ENCODE measurements around the gene YOD1.

Gene YOD1

DNA sequence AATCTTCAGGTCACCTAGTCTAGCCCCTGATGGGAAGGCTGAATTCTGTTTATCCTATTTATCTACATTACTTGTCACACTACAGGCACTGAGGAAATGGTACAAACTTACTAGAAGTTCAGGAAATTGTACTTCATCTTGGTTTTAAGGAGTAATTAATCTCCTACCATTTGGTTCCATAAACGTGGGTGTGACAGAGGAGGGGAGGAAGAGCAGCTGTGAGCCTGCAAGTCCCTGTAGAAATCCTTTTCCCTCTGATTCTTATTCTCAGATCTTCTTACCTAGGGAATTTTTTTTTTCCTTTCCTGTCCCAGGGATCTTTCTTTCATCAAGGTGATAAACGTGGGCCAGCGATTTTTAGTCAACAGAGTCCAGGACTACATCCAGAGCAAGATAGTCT, 16.2 kb upstream of the YOD1 start:
- Histone ChIP-seq H3K36me3 (replicated peaks) (no peaks in the 10 kb centered on the region), H3K27me3 (ENCODE audit: low read depth) (no peaks in the 10 kb centered on the region), H3K9me3 (no peaks in the 10 kb centered on the region), H3K4me1 (no peaks in the 10 kb centered on the region), H3K4me3 (no peak overlapping the region)
- DNase-seq (ENCODE audit: low spot score in 2 of 2): no peak
- in situ Hi-C loops (cut with MboI; ENCODE audit: low sequenced_read_pairs): no loop called here

DNA sequence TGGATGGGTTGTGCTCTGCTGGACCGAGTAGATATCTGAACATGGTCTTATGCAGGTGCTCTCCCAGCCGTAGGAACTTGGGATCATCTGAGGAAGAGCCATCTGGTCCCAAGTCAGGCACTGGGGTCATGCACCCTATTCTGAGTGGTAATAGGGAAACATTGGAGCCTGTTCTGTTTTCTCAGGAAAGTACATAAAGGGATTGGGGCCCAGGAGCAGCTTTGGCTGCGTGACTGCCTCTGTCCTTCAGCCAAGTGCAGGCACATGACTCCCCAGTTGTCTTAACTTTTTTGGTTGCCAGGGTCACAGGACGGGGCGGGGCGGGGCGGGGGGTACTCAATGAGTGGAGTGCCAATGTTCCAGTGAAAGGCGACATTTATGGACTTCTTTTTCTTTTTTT, 13.6 kb upstream of the YOD1 start:
- DNase-seq (ENCODE audit: low spot score in 2 of 2): no peak
- no peaks in the 10 kb centered on the region for H3K36me3 ChIP-seq (replicated peaks)
- no peaks in the 10 kb centered on the region for H3K9me3 ChIP-seq
- H3K4me3 ChIP-seq: no peak overlapping the region
- H3K27me3 ChIP-seq (ENCODE audit: low read depth): no peaks in the 10 kb centered on the region
- in situ Hi-C loops (cut with MboI; ENCODE audit: low sequenced_read_pairs): no loop called here
- H3K4me1 ChIP-seq: no peaks in the 10 kb centered on the region

DNA sequence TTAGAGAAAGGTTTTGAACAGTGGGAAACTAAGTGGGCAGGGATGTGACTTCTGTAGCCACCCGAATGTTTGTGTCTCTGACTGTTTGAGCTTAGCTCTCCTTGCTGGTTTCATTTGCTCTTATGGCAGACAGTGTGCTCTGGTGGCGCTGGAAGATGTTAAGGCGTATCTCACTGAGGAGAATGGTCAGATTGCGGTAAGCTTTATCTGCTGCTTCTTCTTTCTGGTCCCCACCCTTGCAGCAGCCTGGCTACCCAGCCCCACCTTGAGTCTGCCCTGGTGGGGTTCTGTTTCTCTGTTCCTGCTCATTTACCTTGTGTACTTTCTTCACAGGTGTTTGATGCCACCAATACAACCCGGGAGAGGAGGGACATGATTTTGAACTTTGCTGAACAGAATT, 12.0 kb upstream of the YOD1 start:
- in situ Hi-C loops (cut with MboI; ENCODE audit: low sequenced_read_pairs): no loop called here
- Histone ChIP-seq H3K4me1 (no peaks in the 10 kb centered on the region), H3K36me3 (replicated peaks) (no peaks in the 10 kb centered on the region), H3K4me3 (no peak overlapping the region), H3K27me3 (ENCODE audit: low read depth) (no peaks in the 10 kb centered on the region), H3K9me3 (no peaks in the 10 kb centered on the region)
- DNase-seq (ENCODE audit: low spot score in 2 of 2): no peak

GRCh38 chr1:207062058-207062457, 11.1 kb upstream of the YOD1 start:
- Histone ChIP-seq H3K27me3 (ENCODE audit: low read depth) (no peaks in the 10 kb centered on the region), H3K4me3 (no peak overlapping the region), H3K36me3 (replicated peaks) (no peaks in the 10 kb centered on the region), H3K4me1 (no peaks in the 10 kb centered on the region), H3K9me3 (no peaks in the 10 kb centered on the region)
- in situ Hi-C loops (cut with MboI; ENCODE audit: low sequenced_read_pairs): no loop called here
- DNase-seq (ENCODE audit: low spot score in 2 of 2): no peak

DNA sequence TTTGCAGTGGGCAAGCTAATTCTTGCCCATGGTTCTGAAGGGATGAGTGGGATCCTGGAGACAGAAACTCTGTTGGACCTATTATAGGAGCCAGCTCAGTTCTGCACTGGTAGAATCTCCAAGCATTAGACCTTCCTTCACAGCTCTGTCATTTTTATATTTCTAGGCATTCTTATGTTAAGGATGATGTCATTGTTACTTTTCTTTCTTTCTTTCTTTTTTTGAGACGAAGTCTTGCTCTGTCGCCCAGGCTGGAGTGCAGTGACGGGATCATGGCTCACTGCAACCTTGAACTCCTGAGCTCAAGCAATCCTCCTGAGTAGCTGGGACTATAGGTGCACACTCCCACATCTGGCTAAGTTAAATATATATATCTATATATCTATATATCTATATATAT, 9.6 kb upstream of the YOD1 start:
- no peaks in the 10 kb centered on the region for H3K27me3 ChIP-seq (ENCODE audit: low read depth)
- H3K36me3 ChIP-seq (replicated peaks): no peaks in the 10 kb centered on the region
- in situ Hi-C loops (cut with MboI; ENCODE audit: low sequenced_read_pairs): no loop called here
- H3K4me1 ChIP-seq: no peaks in the 10 kb centered on the region
- DNase-seq (ENCODE audit: low spot score in 2 of 2): no peak
- no peaks in the 10 kb centered on the region for H3K9me3 ChIP-seq
- H3K4me3 ChIP-seq: no peak overlapping the region

DNA sequence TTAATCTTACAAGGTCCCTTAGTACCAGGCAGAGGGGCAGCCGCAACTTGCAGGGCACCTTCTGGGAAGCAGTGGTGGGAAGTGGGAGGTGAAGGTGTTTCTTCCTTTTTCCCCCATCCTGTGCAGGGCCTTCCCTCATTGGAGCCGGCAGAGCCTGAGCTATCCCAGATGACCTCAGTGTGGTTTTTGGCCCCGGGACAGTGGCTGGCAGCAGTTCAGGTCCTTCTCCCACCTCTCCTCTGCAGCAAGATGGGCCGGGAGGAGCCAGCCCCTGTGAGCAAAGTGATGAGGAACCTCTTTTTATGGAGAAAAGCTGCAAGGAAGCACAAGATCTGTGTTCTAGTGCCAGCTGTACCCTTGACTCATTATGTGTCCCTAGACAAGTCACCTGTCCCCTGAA, 8.9 kb upstream of the YOD1 start:
- Histone ChIP-seq H3K9me3 (no peaks in the 10 kb centered on the region), H3K4me1 (no peaks in the 10 kb centered on the region), H3K27me3 (ENCODE audit: low read depth) (no peaks in the 10 kb centered on the region), H3K36me3 (replicated peaks) (no peaks in the 10 kb centered on the region), H3K4me3 (no peak overlapping the region)
- in situ Hi-C loops (cut with MboI; ENCODE audit: low sequenced_read_pairs): no loop called here
- DNase-seq (ENCODE audit: low spot score in 2 of 2): no peak

GRCh38 chr1:207058878-207059867, 8.2 kb upstream of the YOD1 start:
- DNase-seq (ENCODE audit: low spot score in 2 of 2): no peak
- Histone ChIP-seq H3K9me3 (no peaks in the 10 kb centered on the region), H3K4me1 (no peaks in the 10 kb centered on the region), H3K4me3 (no peak overlapping the region), H3K27me3 (ENCODE audit: low read depth) (no peaks in the 10 kb centered on the region), H3K36me3 (replicated peaks) (no peaks in the 10 kb centered on the region)
- in situ Hi-C loops (cut with MboI; ENCODE audit: low sequenced_read_pairs): no loop called here

- no peak overlapping the region for H3K4me3 ChIP-seq
- in situ Hi-C loops (cut with MboI; ENCODE audit: low sequenced_read_pairs): no loop called here
- H3K9me3 ChIP-seq: no peaks in the 10 kb centered on the region
- DNase-seq (ENCODE audit: low spot score in 2 of 2): no peak
- H3K36me3 ChIP-seq (replicated peaks): no peaks in the 10 kb centered on the region
- no peaks in the 10 kb centered on the region for H3K4me1 ChIP-seq
- no peaks in the 10 kb centered on the region for H3K27me3 ChIP-seq (ENCODE audit: low read depth)
Measured at GRCh38 chr1:207058252-207058651, 7.2 kb upstream of the YOD1 start.

GRCh38 chr1:207056673-207057072, 5.7 kb upstream of the YOD1 start:
- in situ Hi-C loops (cut with MboI; ENCODE audit: low sequenced_read_pairs): no loop called here

GRCh38 chr1:207055386-207056001, 4.5 kb upstream of the YOD1 start:
- in situ Hi-C loops (cut with MboI; ENCODE audit: low sequenced_read_pairs): no loop called here
- no peaks in the 10 kb centered on the region for H3K9me3 ChIP-seq

More at GRCh38 chr1:207056673-207057072, 5.7 kb upstream of the YOD1 start:
- no peaks in the 10 kb centered on the region for H3K27me3 ChIP-seq (ENCODE audit: low read depth)
- H3K4me1 ChIP-seq: no peaks in the 10 kb centered on the region; the same call in 1 of the 2 replicates
- H3K4me3 ChIP-seq: no peak overlapping the region
- no peaks in the 10 kb centered on the region for H3K9me3 ChIP-seq
- no peak for DNase-seq (ENCODE audit: low spot score in 2 of 2)
- H3K36me3 ChIP-seq (replicated peaks): no peaks in the 10 kb centered on the region

GRCh38 chr1:207054491-207054890, 3.5 kb upstream of the YOD1 start:
- no peak overlapping the region for H3K4me3 ChIP-seq
- in situ Hi-C loops (cut with MboI; ENCODE audit: low sequenced_read_pairs): no loop called here
- H3K27me3 ChIP-seq (ENCODE audit: low read depth): no peaks in the 10 kb centered on the region
- no peaks in the 10 kb centered on the region for H3K9me3 ChIP-seq
- no peaks in the 10 kb centered on the region for H3K36me3 ChIP-seq (replicated peaks)
- no peaks in the 10 kb centered on the region; the same call in 1 of the 2 replicates for H3K4me1 ChIP-seq
- no peak for DNase-seq (ENCODE audit: low spot score in 2 of 2)

More at GRCh38 chr1:207055386-207056001, 4.5 kb upstream of the YOD1 start:
- Histone ChIP-seq H3K4me1 (no peaks in the 10 kb centered on the region; the same call in 1 of the 2 replicates), H3K4me3 (no peak overlapping the region), H3K27me3 (ENCODE audit: low read depth) (no peaks in the 10 kb centered on the region), H3K36me3 (replicated peaks) (no peaks in the 10 kb centered on the region)
- DNase-seq (ENCODE audit: low spot score in 2 of 2): no peak

DNA sequence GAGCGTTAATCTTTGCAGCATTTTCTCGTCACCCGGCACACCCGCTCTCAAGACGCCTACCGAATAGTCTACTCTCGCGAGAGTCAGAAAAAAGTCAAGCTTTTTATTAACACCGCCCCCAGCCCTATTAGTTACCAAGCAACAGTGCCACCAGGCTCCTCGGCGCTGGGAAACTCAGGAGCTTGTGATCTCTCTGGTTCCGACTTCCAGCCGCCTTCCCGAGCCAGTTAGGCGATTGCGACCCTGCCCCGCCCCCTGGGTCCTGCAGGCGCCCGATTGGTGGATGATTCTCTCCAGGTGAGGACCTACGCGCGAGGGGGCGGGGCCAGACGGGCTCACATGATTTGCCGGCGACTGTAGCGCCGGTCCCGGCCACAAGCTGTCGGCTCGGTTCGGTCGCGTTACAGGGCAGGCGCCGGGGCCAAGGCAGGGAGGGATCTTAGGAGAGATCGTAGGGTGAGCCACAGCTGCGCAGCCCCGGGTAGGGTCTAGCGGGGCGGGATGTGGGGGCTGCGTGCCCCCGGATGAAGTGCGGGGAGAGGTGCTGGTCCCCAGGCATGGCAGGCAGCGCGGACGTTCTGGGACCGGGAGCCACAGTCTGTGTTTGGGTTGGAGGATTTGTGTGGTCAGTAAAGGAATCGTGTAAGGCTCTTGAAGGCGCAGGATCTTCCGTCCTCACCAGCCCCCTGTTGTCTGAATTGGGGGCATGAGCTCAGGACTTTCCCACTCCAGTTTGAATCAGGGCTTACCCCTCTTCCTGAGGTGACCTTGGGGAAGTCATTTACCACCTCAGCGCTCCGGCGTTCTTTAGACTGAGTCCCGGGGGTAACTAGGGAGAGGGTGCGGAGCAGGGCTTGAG, 2.1 kb upstream of the YOD1 start, which contains the start of gene PFKFB2:
Gene PFKFB2 (plus strand): TSS at position 365 of the 859 bp plus-strand sequence. CDS start 1,443 bp downstream, outside the sequence.
- Histone ChIP-seq H3K27me3 (ENCODE audit: low read depth) (no peaks in the 10 kb centered on the region), H3K4me1 (no peaks in the 10 kb centered on the region; the same call in 1 of the 2 replicates), H3K36me3 (replicated peaks) (no peaks in the 10 kb centered on the region), H3K4me3 (peak within 1 kb of the TSS; percentile 51), H3K9me3 (no peaks in the 10 kb centered on the region)
- in situ Hi-C loops (cut with MboI; ENCODE audit: low sequenced_read_pairs): no loop called here
- peak; percentile 83 to 97 for DNase-seq (ENCODE audit: low spot score in 2 of 2)

- in situ Hi-C loops (cut with MboI; ENCODE audit: low sequenced_read_pairs): no loop called here
- DNase-seq (ENCODE audit: low spot score in 2 of 2): no peak
Measured at GRCh38 chr1:207050480-207051190, 373 bp downstream of the YOD1 start.

More at GRCh38 chr1:207050480-207051190, 373 bp downstream of the YOD1 start:
- no peaks in the 10 kb centered on the region for H3K9me3 ChIP-seq
- H3K4me3 ChIP-seq: no peak overlapping the region
- no peaks in the 10 kb centered on the region for H3K36me3 ChIP-seq (replicated peaks)
- H3K27me3 ChIP-seq (ENCODE audit: low read depth): no peaks in the 10 kb centered on the region
- H3K4me1 ChIP-seq: no peaks in the 10 kb centered on the region; the same call in 1 of the 2 replicates

Measured in HAP-1 (cell line).